ENCODE measurements around the gene CAB39. TPM values are rescaled to one million over a fixed set of nuclear protein-coding genes. Genes with fewer than 3 reads are reported as not detected.

Gene CAB39
- total RNA-seq, 1 experiment from 2014 or later = 91.7 TPM

DNA sequence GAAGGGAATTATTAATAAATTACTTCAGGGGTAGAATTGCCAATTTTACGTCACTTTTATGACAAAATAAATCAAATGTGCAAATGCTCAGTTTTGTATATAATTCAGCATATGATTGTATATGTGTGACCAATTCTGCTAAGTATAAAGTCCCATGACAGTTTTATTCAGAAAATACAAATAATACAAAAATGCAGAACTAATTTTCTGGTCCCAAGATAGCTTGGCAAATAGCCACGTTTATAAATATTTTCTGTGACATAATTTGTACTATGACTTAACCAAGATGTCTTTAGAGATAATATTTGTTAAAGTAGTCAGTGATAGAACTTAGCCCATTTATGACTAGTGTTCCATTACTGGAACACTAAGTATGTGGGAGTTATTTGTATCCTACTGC is 24.2 kb upstream of the CAB39 start:
- H3K36me3 Mint-ChIP-seq (ENCODE audit: insufficient read depth, unreplicated experiment) = no peaks in the 10 kb centered on the region
- BruUV-seq (replicated peaks) = no TSS peak
- ChIA-PET CTCF (interaction anchor here (0.7 kb wide), 2 partner anchors 13 to 1554 kb away, joined by 4 read pairs; no protein-coding TSS in a partner anchor), POLR2A (interaction anchor here (2.3 to 5.2 kb wide), 2 partner anchors 11 to 25 kb away, joined by 9 to 27 read pairs; partner anchors contain the start of gene CAB39)
- peaks cover 34% of the 10 kb centered on the region for H3K4me1 Mint-ChIP-seq (ENCODE audit: insufficient read depth, unreplicated experiment)
- no peak overlapping the region for H3K4me3 Mint-ChIP-seq (ENCODE audit: unreplicated experiment)
- no peak for DNase-seq (ENCODE audit: unreplicated experiment)
- no peaks in the 10 kb centered on the region for H3K27me3 Mint-ChIP-seq (ENCODE audit: insufficient read depth, unreplicated experiment)
- no peak for TF ChIP-seq CTCF (IDR thresholded peaks at IDR 0.05; ENCODE audit: unreplicated experiment)
- H3K9me3 Mint-ChIP-seq (ENCODE audit: unreplicated experiment) = no peaks in the 10 kb centered on the region
- H3K27ac Mint-ChIP-seq (ENCODE audit: low read depth, unreplicated experiment) = no peak overlapping the region
- intact Hi-C loops (cut with micrococcal nuclease) = no loop called here

DNA sequence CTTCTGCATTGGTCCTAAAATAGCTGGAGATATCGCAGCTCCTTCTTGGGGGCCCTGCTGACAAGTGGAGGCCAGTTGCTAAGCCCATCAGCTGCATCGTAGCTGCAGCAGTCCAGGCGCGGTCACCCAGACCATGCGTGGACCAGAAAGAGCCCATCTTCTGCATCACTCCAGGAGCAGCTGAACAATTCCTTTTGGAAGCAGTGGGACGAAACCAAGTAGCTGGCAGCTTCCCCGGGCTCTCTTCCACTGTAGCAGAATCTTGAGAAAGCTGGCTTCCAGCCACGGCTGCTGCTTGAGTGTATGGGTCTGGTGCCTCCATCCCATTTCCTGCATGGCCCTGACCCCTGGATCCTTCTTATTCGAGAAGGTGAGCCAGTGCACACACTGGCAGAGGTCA is 22.2 kb upstream of the CAB39 start:
- DNase-seq (ENCODE audit: unreplicated experiment) = peak; percentile 37
- ChIA-PET POLR2A (interaction anchor here (1.1 kb wide), 1 partner anchor 24 kb away, joined by 4 read pairs; no protein-coding TSS in a partner anchor), CTCF (no interaction called here)
- Mint-ChIP-seq H3K27me3 (ENCODE audit: insufficient read depth, unreplicated experiment) (no peaks in the 10 kb centered on the region), H3K27ac (ENCODE audit: low read depth, unreplicated experiment) (no peak overlapping the region), H3K36me3 (ENCODE audit: insufficient read depth, unreplicated experiment) (peaks cover 5% of the 10 kb centered on the region), H3K4me3 (ENCODE audit: unreplicated experiment) (no peak overlapping the region), H3K9me3 (ENCODE audit: unreplicated experiment) (no peaks in the 10 kb centered on the region), H3K4me1 (ENCODE audit: insufficient read depth, unreplicated experiment) (peaks cover 26% of the 10 kb centered on the region)
- intact Hi-C loops (cut with micrococcal nuclease) = no loop called here
- no peak for TF ChIP-seq CTCF (IDR thresholded peaks at IDR 0.05; ENCODE audit: unreplicated experiment)
- no TSS peak for BruUV-seq (replicated peaks)

DNA sequence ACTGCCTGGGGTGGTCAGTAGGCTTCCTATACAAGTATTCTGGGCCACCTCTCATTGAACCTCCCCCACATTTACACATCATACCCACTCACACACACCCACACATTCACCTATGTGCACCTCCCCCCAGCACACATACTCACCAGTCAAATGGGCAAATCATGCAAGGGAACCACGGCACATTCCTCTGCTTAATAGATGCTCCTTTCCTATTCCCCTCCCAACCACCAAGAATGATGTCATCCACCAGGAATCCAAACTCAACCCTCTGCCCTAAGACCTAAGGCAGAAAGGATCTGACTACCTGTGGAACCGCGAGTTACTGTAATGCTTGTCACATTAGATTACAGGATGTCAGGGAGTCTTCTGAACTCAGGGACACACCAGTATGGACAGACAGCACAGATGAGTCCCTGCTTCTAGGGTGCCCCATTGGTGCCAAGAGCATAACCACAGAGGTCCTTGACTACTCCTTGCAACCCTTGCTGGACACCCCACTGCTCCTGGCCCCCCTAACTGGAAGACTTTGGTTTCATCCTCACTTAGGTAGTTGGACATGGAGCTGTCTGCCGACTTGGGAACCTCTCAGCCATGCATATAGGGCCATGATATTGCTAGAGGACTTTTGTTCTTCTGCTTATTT is 21.5 kb upstream of the CAB39 start:
- Mint-ChIP-seq H3K4me3 (ENCODE audit: unreplicated experiment) (no peak overlapping the region), H3K36me3 (ENCODE audit: insufficient read depth, unreplicated experiment) (peaks cover 5% of the 10 kb centered on the region), H3K27me3 (ENCODE audit: insufficient read depth, unreplicated experiment) (no peaks in the 10 kb centered on the region), H3K9me3 (ENCODE audit: unreplicated experiment) (no peaks in the 10 kb centered on the region), H3K27ac (ENCODE audit: low read depth, unreplicated experiment) (no peak overlapping the region), H3K4me1 (ENCODE audit: insufficient read depth, unreplicated experiment) (peaks cover 24% of the 10 kb centered on the region)
- CTCF ChIA-PET = interaction anchor here (0.6 kb wide), 2 partner anchors 21 to 1473 kb away, joined by 4 read pairs; no protein-coding TSS in a partner anchor
- no TSS peak for BruUV-seq (replicated peaks)
- TF ChIP-seq CTCF (IDR thresholded peaks at IDR 0.05; ENCODE audit: unreplicated experiment) = no peak
- POLR2A ChIA-PET = interaction anchor here (0.5 to 1.1 kb wide), 3 partner anchors 23 to 27 kb away, joined by 3 to 4 read pairs (median 4); no protein-coding TSS in a partner anchor
- peak; percentile 77 for DNase-seq (ENCODE audit: unreplicated experiment)
- intact Hi-C loops (cut with micrococcal nuclease) = no loop called here

- CTCF ChIA-PET = interaction anchor here (0.7 kb wide), 1 partner anchor 21 kb away, joined by 3 read pairs; no protein-coding TSS in a partner anchor
- Mint-ChIP-seq H3K27me3 (ENCODE audit: insufficient read depth, unreplicated experiment) (no peaks in the 10 kb centered on the region), H3K4me3 (ENCODE audit: unreplicated experiment) (no peak overlapping the region), H3K4me1 (ENCODE audit: insufficient read depth, unreplicated experiment) (peaks cover 25% of the 10 kb centered on the region), H3K36me3 (ENCODE audit: insufficient read depth, unreplicated experiment) (peaks cover 5% of the 10 kb centered on the region), H3K9me3 (ENCODE audit: unreplicated experiment) (no peaks in the 10 kb centered on the region), H3K27ac (ENCODE audit: low read depth, unreplicated experiment) (no peak overlapping the region)
- intact Hi-C loops (cut with micrococcal nuclease) = no loop called here
- POLR2A ChIA-PET = interaction anchor here (1.0 kb wide), 1 partner anchor 21 kb away, joined by 5 read pairs; no protein-coding TSS in a partner anchor
- BruUV-seq (replicated peaks) = no TSS peak
- no peak for TF ChIP-seq CTCF (IDR thresholded peaks at IDR 0.05; ENCODE audit: unreplicated experiment)
- DNase-seq (ENCODE audit: unreplicated experiment) = no peak
These were observed 19.9 kb upstream of the CAB39 start for GRCh38 chr2:230692760-230693159.
